ENCODE results near the gene PDE4B. TPM values are rescaled to one million over a fixed set of nuclear protein-coding genes. Genes with fewer than 3 reads are reported as not detected.

Gene PDE4B
- polyA plus RNA-seq, 1 experiment: 20.6 TPM

DNA sequence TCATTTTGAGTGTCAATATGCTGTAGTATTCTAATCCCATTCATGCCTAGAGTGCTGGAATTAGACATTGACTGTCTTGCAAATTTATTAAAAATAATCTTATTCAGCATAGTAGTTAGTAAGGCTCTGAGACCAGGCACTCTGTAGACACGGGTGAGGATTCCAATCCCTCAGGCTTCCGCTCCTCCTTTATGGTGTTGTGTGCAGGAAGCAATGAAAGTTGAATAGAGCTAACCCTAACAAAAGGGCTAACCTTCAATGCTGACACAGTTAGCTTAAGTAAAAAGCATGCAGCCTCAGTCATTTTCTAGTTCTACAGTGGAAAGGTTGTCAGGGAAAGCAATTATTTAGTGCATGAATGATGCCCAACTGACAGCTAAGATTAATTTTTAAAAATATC, 541.6 kb downstream of the PDE4B start:
- POLR2A ChIA-PET: no interaction called here
- CTCF ChIA-PET: interaction anchor here (3.1 kb wide), 1 partner anchor 111 kb away, joined by 15 read pairs; no protein-coding TSS in a partner anchor
- DNase-seq (ENCODE audit: low read depth): no peak
- Histone ChIP-seq H3K36me3 (ENCODE audit: control insufficient read depth, insufficient read depth, low read length) (peaks cover 1% of the 10 kb centered on the region; the same call in 1 of the 2 replicates), H3K4me3 (ENCODE audit: low read depth, low read length) (peak overlapping the region; percentile 60), H3K27me3 (ENCODE audit: control insufficient read depth, insufficient read depth, low read length) (no peaks in the 10 kb centered on the region)
- no peak for TF ChIP-seq CTCF (IDR thresholded peaks at IDR 0.05; ENCODE audit: insufficient read depth, low read depth, low read length)

DNA sequence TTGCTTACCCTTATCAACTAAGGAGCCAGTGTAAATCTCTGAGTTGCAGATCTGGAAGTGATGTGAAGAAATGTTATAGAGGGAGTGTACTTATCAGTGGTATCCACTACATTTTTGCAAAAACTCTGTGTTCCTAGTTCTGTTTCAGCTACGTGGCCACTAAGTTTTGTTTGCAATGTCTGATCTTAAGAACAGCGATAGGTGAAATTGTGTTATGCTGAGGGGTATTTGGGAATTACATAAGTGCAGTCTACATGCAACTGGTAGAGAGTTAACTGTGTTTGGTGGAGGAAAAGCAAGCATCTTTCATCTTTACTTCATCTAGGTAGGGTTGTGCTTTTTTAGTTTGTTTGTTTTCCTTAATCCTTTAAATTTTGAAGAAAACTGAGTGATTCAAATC, 542.4 kb downstream of the PDE4B start:
- DNase-seq (ENCODE audit: low read depth): no peak
- H3K4me3 ChIP-seq (ENCODE audit: low read depth, low read length): peak overlapping the region; percentile 60
- peaks cover 1% of the 10 kb centered on the region; the same call in 1 of the 2 replicates for H3K36me3 ChIP-seq (ENCODE audit: control insufficient read depth, insufficient read depth, low read length)
- CTCF ChIA-PET: interaction anchor here (0.8 to 3.1 kb wide), 2 partner anchors 15 to 110 kb away, joined by 3 to 15 read pairs; no protein-coding TSS in a partner anchor
- POLR2A ChIA-PET: no interaction called here
- TF ChIP-seq CTCF (IDR thresholded peaks at IDR 0.05; ENCODE audit: insufficient read depth, low read depth, low read length): no peak
- H3K27me3 ChIP-seq (ENCODE audit: control insufficient read depth, insufficient read depth, low read length): no peaks in the 10 kb centered on the region

DNA sequence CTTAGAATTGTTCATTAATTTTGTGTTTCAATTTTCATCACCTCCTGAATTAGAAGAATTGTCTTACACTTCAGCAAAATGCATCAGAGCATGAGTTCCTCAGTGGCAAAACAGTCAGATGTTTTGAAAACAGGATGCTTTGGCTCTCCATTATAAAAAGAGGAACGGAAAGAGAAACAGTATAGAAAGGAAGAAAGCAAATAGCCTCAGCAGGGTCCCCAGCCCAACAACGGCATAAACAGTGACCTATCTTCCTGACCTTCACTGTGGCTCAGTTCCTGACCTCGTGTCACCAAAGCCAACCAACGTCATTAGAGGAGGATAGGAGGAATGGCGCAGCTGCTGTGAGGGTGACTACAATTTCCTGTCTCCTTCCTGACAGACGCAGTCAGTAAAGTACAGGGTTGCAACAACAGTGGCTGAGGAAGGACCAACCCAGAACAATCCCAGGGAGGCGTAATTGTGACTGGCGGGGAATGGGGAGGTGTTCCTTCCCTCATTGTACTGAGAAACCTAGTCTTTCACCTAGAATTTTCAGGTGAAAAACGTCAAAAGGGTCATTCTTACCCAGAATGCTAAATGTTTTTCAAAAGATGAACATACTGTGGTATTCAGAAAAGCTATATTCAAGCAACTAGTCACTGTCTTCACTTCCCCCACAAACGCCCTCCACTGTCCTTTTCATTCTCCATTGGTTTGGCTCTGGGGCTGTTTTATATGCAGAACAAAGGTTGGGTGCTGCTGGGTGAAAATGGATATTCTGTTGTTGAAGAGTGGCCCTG, 543.4 kb downstream of the PDE4B start:
- ChIA-PET CTCF (interaction anchor here (0.8 to 3.1 kb wide), 2 partner anchors 14 to 109 kb away, joined by 3 to 15 read pairs; no protein-coding TSS in a partner anchor), POLR2A (no interaction called here)
- no peaks in the 10 kb centered on the region for H3K27me3 ChIP-seq (ENCODE audit: control insufficient read depth, insufficient read depth, low read length)
- no peak for DNase-seq (ENCODE audit: low read depth)
- no peak for TF ChIP-seq CTCF (IDR thresholded peaks at IDR 0.05; ENCODE audit: insufficient read depth, low read depth, low read length)
- peak overlapping the region; percentile 60 for H3K4me3 ChIP-seq (ENCODE audit: low read depth, low read length)
- H3K36me3 ChIP-seq (ENCODE audit: control insufficient read depth, insufficient read depth, low read length): peaks cover 1% of the 10 kb centered on the region; the same call in 1 of the 2 replicates

- peaks cover 1% of the 10 kb centered on the region; the same call in 1 of the 2 replicates for H3K36me3 ChIP-seq (ENCODE audit: control insufficient read depth, insufficient read depth, low read length)
- ChIA-PET POLR2A (no interaction called here), CTCF (interaction anchor here (3.1 kb wide), 1 partner anchor 109 kb away, joined by 15 read pairs; no protein-coding TSS in a partner anchor)
- no peak for TF ChIP-seq CTCF (IDR thresholded peaks at IDR 0.05; ENCODE audit: insufficient read depth, low read depth, low read length)
- H3K4me3 ChIP-seq (ENCODE audit: low read depth, low read length): no peak overlapping the region
- H3K27me3 ChIP-seq (ENCODE audit: control insufficient read depth, insufficient read depth, low read length): no peaks in the 10 kb centered on the region
- DNase-seq (ENCODE audit: low read depth): no peak
Measured at GRCh38 chr1:66336641-66336990, 543.9 kb downstream of the PDE4B start.

- no peaks in the 10 kb centered on the region for H3K27me3 ChIP-seq (ENCODE audit: control insufficient read depth, insufficient read depth, low read length)
- no peak for TF ChIP-seq CTCF (IDR thresholded peaks at IDR 0.05; ENCODE audit: insufficient read depth, low read depth, low read length)
- POLR2A ChIA-PET: no interaction called here
- peaks cover 1% of the 10 kb centered on the region; the same call in 1 of the 2 replicates for H3K36me3 ChIP-seq (ENCODE audit: control insufficient read depth, insufficient read depth, low read length)
- CTCF ChIA-PET: interaction anchor here (3.1 kb wide), 1 partner anchor 108 kb away, joined by 15 read pairs; no protein-coding TSS in a partner anchor
- no peak for DNase-seq (ENCODE audit: low read depth)
- no peak overlapping the region for H3K4me3 ChIP-seq (ENCODE audit: low read depth, low read length)
Measured at GRCh38 chr1:66337249-66337648, 544.6 kb downstream of the PDE4B start.
